A673 (cell line): ENCODE data around the gene ZNF573.

Experiments used
- EZH2 ChIP-seq: fragments of 200-600 bp; sonication (generic); IDR thresholded peaks from 2 replicates; pipeline ENCODE4 v1.6.1; 2017; ENCODE audit warnings: borderline replicate concordance, low read depth, mild to moderate bottlenecking, mixed read lengths, antibody characterized with exemption, low read length; ENCODE audit not compliant: poor library complexity, severe bottlenecking
- TF ChIP-seq, protein P1 (sequence below): fragments of 300-800, 200-600 bp; sonication (generic); conservative IDR thresholded peaks from 2 replicates; pipeline ENCODE4 v1.5.1; 2017; ENCODE audit warnings: low read depth, mild to moderate bottlenecking, antibody characterized with exemption, low read length, moderate library complexity, mixed read lengths

DNA sequence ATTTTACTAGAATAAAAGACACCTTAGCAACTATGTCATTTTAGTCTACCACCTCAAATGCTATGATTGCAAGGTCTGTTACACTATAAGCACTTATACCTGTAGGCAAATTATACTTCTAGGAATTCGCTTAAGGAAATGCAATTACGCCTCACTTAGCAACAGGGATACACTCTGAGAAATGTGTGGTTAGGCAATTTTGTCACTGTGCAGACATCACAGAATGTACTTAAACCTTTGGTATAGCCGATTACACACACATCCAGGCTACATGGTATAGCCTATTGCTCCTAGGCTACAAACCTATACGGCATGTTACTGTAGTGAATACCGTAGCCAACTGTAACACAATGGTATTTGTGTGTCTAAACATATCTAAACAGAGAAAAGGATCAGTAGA, 30.0 kb upstream of the ZNF573 start:
- TF ChIP-seq, protein P1, sequence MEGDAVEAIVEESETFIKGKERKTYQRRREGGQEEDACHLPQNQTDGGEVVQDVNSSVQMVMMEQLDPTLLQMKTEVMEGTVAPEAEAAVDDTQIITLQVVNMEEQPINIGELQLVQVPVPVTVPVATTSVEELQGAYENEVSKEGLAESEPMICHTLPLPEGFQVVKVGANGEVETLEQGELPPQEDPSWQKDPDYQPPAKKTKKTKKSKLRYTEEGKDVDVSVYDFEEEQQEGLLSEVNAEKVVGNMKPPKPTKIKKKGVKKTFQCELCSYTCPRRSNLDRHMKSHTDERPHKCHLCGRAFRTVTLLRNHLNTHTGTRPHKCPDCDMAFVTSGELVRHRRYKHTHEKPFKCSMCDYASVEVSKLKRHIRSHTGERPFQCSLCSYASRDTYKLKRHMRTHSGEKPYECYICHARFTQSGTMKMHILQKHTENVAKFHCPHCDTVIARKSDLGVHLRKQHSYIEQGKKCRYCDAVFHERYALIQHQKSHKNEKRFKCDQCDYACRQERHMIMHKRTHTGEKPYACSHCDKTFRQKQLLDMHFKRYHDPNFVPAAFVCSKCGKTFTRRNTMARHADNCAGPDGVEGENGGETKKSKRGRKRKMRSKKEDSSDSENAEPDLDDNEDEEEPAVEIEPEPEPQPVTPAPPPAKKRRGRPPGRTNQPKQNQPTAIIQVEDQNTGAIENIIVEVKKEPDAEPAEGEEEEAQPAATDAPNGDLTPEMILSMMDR: no peak
- no peak for TF ChIP-seq EZH2
